GM12878 (cell line): Measurements from ENCODE around the gene NEAT1. TPM values are rescaled to one million over a fixed set of nuclear protein-coding genes. Genes with fewer than 3 reads are reported as not detected.

ENCODE experiments used
- CHD1 ChIP-seq: IDR thresholded peaks from 2 replicates; pipeline ENCODE4 v1.6.1; 2012; ENCODE audit warnings: low read depth, low read length, improper control_type of control experiment
- FOS ChIP-seq: IDR thresholded peaks from 3 replicates; pipeline ENCODE4 v1.6.1; 2011; ENCODE audit warnings: borderline replicate concordance; ENCODE audit not compliant: insufficient read length; ENCODE audit errors: extremely low read depth
- MYB ChIP-seq: fragments of 150-350 bp; IDR thresholded peaks from 2 replicates; pipeline ENCODE4 v1.6.1; 2014; ENCODE audit warnings: mild to moderate bottlenecking, low read depth, low read length, borderline replicate concordance
- NFYA ChIP-seq: IDR thresholded peaks from 2 replicates; pipeline ENCODE4 v1.6.1; 2011; ENCODE audit warnings: low read depth, mild to moderate bottlenecking, low read length, improper control_type of control experiment, borderline replicate concordance
- NKRF ChIP-seq: fragments of 450-650 bp; conservative IDR thresholded peaks from 2 replicates; pipeline ENCODE4 v1.6.1; 2017; ENCODE audit warnings: mild to moderate bottlenecking, moderate library complexity
- NR2C2 ChIP-seq: IDR thresholded peaks from 2 replicates; pipeline ENCODE4 v1.6.1; 2011; ENCODE audit warnings: borderline replicate concordance, low read depth; ENCODE audit not compliant: control insufficient read depth, insufficient read length
- PML ChIP-seq: IDR thresholded peaks from 2 replicates; pipeline ENCODE4 v1.6.1; 2012; ENCODE audit warnings: low read length, inconsistent platforms
- SIN3A ChIP-seq: IDR thresholded peaks from 2 replicates; pipeline ENCODE4 v1.6.1; 2012; ENCODE audit warnings: low read depth, low read length, improper control_type of control experiment
- ZBTB4 ChIP-seq: fragments of 450-650 bp; formaldehyde crosslinking; IDR thresholded peaks from 2 replicates; pipeline ENCODE4 v1.4.0; 2022; ENCODE audit warnings: mild to moderate bottlenecking, moderate library complexity
- polyA plus RNA-seq, 11 experiments: library from polyadenylated mRNA; depleted of rRNA in 4 of 11; unstranded in 6 of 11; stranded (reverse) in 5 of 11; fragments of >200 nt; fragmentation: Nextera tagmentation in 4 of 11; fragmentation: Illumina TruSeq in 1 of 11; extraction: Ambion mirVana in 4 of 11; extraction: Trizol in 1 of 11; gene quantifications; 1 replicate in 1 of 11; 2 replicates in 10 of 11; pipeline versions ENCODE4 v1.2.1 to v1.2.3, GENCODE V29; 2011 to 2016; ENCODE audit warnings: inconsistent platforms in 2 of 11, missing spikeins in 2 of 11, low read depth in 1 of 11
- total RNA-seq, 4 experiments: library from RNA; depleted of rRNA in 3 of 4; stranded (reverse); fragments of >200 nt in 3 of 4; fragmentation: Illumina TruSeq in 1 of 4; extraction: Trizol in 1 of 4; gene quantifications; 2 replicates each; pipeline versions ENCODE4 v1.2.1 to v1.2.3, GENCODE V29; 2013 to 2021
- TF ChIP-seq, protein P1 (sequence below): IDR thresholded peaks from 2 replicates; pipeline ENCODE4 v1.6.1; 2011; ENCODE audit warnings: mild to moderate bottlenecking, low read depth, low read length, moderate library complexity; ENCODE audit not compliant: insufficient replicate concordance
- TF ChIP-seq, protein P2 (sequence below): fragments of 450-650 bp; IDR thresholded peaks from 2 replicates; pipeline ENCODE4 v1.6.1; 2018; ENCODE audit warnings: borderline replicate concordance, mild to moderate bottlenecking; ENCODE audit not compliant: partially characterized antibody
- TF ChIP-seq, protein P3 (sequence below): fragments of 450-650 bp; IDR thresholded peaks from 2 replicates; pipeline ENCODE4 v1.6.1; 2017; ENCODE audit warnings: low read depth, mild to moderate bottlenecking, moderate library complexity
- TF ChIP-seq, protein P4 (sequence below), 3 experiments: IDR thresholded peaks in 2 of 3; conservative IDR thresholded peaks in 1 of 3; 2 replicates each; pipeline ENCODE4 v1.5.1; 2011; ENCODE audit warnings: low read depth in 3 of 3, low read length in 3 of 3, mild to moderate bottlenecking in 3 of 3, control low read depth in 2 of 3, moderate library complexity in 2 of 3, inconsistent platforms in 1 of 3, mixed read lengths in 1 of 3; ENCODE audit not compliant: control insufficient read depth in 2 of 3, insufficient read depth in 1 of 3; ENCODE audit errors: extremely low read depth in 1 of 3
- TF ChIP-seq, protein P5 (sequence below): IDR thresholded peaks from 2 replicates; pipeline ENCODE4 v1.6.1; 2012; ENCODE audit warnings: low read depth, low read length, improper control_type of control experiment

The NEAT1 gene
- total and polyA plus RNA-seq, 10 of the 15 experiments (the other 5 are each of a cell fraction or from before 2014, with no cell fraction given): 13.6 to 328 (median 69.4) TPM

GRCh38 chr11:65416341-65416824 lies 6.2 kb upstream of the NEAT1 start (continued):
- TF ChIP-seq, protein P1, sequence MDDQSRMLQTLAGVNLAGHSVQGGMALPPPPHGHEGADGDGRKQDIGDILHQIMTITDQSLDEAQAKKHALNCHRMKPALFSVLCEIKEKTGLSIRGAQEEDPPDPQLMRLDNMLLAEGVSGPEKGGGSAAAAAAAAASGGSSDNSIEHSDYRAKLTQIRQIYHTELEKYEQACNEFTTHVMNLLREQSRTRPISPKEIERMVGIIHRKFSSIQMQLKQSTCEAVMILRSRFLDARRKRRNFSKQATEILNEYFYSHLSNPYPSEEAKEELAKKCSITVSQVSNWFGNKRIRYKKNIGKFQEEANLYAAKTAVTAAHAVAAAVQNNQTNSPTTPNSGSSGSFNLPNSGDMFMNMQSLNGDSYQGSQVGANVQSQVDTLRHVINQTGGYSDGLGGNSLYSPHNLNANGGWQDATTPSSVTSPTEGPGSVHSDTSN: no peak
- TF ChIP-seq, protein P2, sequence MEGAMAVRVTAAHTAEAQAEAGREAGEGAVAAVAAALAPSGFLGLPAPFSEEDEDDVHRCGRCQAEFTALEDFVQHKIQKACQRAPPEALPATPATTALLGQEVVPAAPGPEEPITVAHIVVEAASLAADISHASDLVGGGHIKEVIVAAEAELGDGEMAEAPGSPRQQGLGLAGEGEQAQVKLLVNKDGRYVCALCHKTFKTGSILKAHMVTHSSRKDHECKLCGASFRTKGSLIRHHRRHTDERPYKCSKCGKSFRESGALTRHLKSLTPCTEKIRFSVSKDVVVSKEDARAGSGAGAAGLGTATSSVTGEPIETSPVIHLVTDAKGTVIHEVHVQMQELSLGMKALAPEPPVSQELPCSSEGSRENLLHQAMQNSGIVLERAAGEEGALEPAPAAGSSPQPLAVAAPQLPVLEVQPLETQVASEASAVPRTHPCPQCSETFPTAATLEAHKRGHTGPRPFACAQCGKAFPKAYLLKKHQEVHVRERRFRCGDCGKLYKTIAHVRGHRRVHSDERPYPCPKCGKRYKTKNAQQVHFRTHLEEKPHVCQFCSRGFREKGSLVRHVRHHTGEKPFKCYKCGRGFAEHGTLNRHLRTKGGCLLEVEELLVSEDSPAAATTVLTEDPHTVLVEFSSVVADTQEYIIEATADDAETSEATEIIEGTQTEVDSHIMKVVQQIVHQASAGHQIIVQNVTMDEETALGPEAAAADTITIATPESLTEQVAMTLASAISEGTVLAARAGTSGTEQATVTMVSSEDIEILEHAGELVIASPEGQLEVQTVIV: no peak
- TF ChIP-seq CHD1 (no peak), FOS (no peak), PML (no peak), SIN3A (peak; percentile 80; the same call in 1 of the 2 replicates), NR2C2 (no peak), NKRF (peak; percentile 25; the same call in 1 of the 2 replicates), NFYA (no peak), ZBTB4 (CRISPR knock-in tag) (no peak), MYB (no peak)
- TF ChIP-seq, protein P3, sequence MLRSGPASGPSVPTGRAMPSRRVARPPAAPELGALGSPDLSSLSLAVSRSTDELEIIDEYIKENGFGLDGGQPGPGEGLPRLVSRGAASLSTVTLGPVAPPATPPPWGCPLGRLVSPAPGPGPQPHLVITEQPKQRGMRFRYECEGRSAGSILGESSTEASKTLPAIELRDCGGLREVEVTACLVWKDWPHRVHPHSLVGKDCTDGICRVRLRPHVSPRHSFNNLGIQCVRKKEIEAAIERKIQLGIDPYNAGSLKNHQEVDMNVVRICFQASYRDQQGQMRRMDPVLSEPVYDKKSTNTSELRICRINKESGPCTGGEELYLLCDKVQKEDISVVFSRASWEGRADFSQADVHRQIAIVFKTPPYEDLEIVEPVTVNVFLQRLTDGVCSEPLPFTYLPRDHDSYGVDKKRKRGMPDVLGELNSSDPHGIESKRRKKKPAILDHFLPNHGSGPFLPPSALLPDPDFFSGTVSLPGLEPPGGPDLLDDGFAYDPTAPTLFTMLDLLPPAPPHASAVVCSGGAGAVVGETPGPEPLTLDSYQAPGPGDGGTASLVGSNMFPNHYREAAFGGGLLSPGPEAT: peak; percentile 40; the same call in 1 of the 2 replicates
- TF ChIP-seq, protein P4, sequence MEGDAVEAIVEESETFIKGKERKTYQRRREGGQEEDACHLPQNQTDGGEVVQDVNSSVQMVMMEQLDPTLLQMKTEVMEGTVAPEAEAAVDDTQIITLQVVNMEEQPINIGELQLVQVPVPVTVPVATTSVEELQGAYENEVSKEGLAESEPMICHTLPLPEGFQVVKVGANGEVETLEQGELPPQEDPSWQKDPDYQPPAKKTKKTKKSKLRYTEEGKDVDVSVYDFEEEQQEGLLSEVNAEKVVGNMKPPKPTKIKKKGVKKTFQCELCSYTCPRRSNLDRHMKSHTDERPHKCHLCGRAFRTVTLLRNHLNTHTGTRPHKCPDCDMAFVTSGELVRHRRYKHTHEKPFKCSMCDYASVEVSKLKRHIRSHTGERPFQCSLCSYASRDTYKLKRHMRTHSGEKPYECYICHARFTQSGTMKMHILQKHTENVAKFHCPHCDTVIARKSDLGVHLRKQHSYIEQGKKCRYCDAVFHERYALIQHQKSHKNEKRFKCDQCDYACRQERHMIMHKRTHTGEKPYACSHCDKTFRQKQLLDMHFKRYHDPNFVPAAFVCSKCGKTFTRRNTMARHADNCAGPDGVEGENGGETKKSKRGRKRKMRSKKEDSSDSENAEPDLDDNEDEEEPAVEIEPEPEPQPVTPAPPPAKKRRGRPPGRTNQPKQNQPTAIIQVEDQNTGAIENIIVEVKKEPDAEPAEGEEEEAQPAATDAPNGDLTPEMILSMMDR (IDR thresholded peaks at IDR 0.05 in 2 of 3, conservative IDR thresholded peaks at IDR 0.05 in 1 of 3; ENCODE audit: control insufficient read depth in 2 of 3, extremely low read depth in 1 of 3, insufficient read depth in 1 of 3, low read depth in 3 of 3, low read length in 3 of 3): peak in 2 of 3 experiments; percentile 93 to 97; a peak in 4 of 6 replicates
- TF ChIP-seq, protein P5, sequence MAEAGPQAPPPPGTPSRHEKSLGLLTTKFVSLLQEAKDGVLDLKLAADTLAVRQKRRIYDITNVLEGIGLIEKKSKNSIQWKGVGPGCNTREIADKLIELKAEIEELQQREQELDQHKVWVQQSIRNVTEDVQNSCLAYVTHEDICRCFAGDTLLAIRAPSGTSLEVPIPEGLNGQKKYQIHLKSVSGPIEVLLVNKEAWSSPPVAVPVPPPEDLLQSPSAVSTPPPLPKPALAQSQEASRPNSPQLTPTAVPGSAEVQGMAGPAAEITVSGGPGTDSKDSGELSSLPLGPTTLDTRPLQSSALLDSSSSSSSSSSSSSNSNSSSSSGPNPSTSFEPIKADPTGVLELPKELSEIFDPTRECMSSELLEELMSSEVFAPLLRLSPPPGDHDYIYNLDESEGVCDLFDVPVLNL: no peak
